GM12878 (cell line): ENCODE measurements around the gene MIA2. TPM values are rescaled to one million over a fixed set of nuclear protein-coding genes. Genes with fewer than 3 reads are reported as not detected.
A peak's percentile ranks its signal among the peaks of the same experiment; 100 is the strongest.

Experiments
- ATAC-seq: fragments of 200-7000 bp; cut with Tn5 transposase; 3 replicates; pipeline ENCODE4 v1.9.1; 2020; ENCODE audit warnings: mild to moderate bottlenecking, moderate library complexity
- BruUV-seq: library from RNA; stranded (reverse); fragments of 400-500 nt; replicated peaks from 2 replicates; lab custom pipeline; 2021; lab: Mats Ljungman, UMichigan
- CTCF ChIA-PET: fragments of 300-600 bp; sonication (Branson Sonifier 250); formaldehyde crosslinking; extraction: SDS; loops from one replicate; lab custom pipeline; 2021; ENCODE audit warnings: inconsistent platforms; lab: Yijun Ruan, JAX
- POLR2A ChIA-PET: fragments of 350-600 bp; formaldehyde crosslinking; extraction: SDS; loops from one replicate; lab custom pipeline; 2021; ENCODE audit warnings: inconsistent platforms; lab: Charles Lee
- RAD21 ChIA-PET: fragments of 300-600 bp; sonication (Branson Sonifier 250); formaldehyde crosslinking; loops from one replicate; lab custom pipeline; 2023; ENCODE audit warnings: antibody characterized with exemption; ENCODE audit not compliant: unreplicated experiment; lab: Charles Lee
- SMC1A ChIA-PET: fragments of 300-600 bp; sonication (Branson Sonifier 250); formaldehyde crosslinking; loops from one replicate; lab custom pipeline; 2023; ENCODE audit not compliant: unreplicated experiment, uncharacterized antibody; lab: Charles Lee
- DNase-seq: peaks from one replicate; pipeline ENCODE4 v3.0.0-alpha.2; 2011; ENCODE audit warnings: low read depth, low spot score
- FAIRE-seq: peaks from 3 replicates; lab custom pipeline; 2011; peaks lifted over from hg19 to GRCh38; lab: Jason Lieb, UNC
- H2AFZ ChIP-seq: 2 replicates; pipeline ENCODE4 v1.6.0; 2011; ENCODE audit warnings: low read depth, low read length, control low read depth; ENCODE audit not compliant: control insufficient read depth
- H3K27ac ChIP-seq: 2 replicates; pipeline ENCODE4 v1.5.1; 2011; ENCODE audit warnings: control low read depth; ENCODE audit not compliant: control insufficient read depth, insufficient read depth
- H3K27me3 ChIP-seq, 2 experiments: replicated peaks in 1 of 2; 2 replicates each; pipeline versions ENCODE4 v1.6.0 to v1.6.1; 2011; ENCODE audit warnings: low read length in 1 of 2; ENCODE audit not compliant: control insufficient read depth in 2 of 2, insufficient read depth in 2 of 2
- H3K36me3 ChIP-seq, 2 experiments: 2 replicates each; pipeline ENCODE4 v1.5.1; 2011; ENCODE audit warnings: low read length in 1 of 2; ENCODE audit not compliant: control insufficient read depth in 2 of 2, insufficient read depth in 2 of 2
- H3K4me1 ChIP-seq: 2 replicates; pipeline ENCODE4 v1.6.1; 2011; ENCODE audit warnings: mild to moderate bottlenecking, low read length, moderate library complexity, mixed read lengths; ENCODE audit not compliant: control insufficient read depth, insufficient read depth
- H3K4me2 ChIP-seq: 2 replicates; pipeline ENCODE4 v1.6.0; 2011; ENCODE audit warnings: control low read depth; ENCODE audit not compliant: control insufficient read depth, insufficient read depth
- H3K4me3 ChIP-seq: fragments of 200-600 bp; sonication (generic); 2 replicates; pipeline ENCODE4 v1.5.1; 2016
- H3K79me2 ChIP-seq: 2 replicates; pipeline ENCODE4 v1.6.0; 2011; ENCODE audit warnings: low read length; ENCODE audit not compliant: control insufficient read depth, insufficient read depth
- H3K9ac ChIP-seq: 2 replicates; pipeline ENCODE4 v1.8.0; 2011; ENCODE audit warnings: low read length, control low read depth, mixed read lengths; ENCODE audit not compliant: control insufficient read depth, insufficient read depth
- H3K9me3 ChIP-seq: replicated peaks from 3 replicates; pipeline ENCODE4 v1.5.1; 2011; ENCODE audit warnings: mild to moderate bottlenecking, low read length; ENCODE audit not compliant: control insufficient read depth, insufficient read depth
- H4K20me1 ChIP-seq: 2 replicates; pipeline ENCODE4 v1.6.0; 2011; ENCODE audit not compliant: control insufficient read depth, insufficient read depth
- CREM ChIP-seq: IDR thresholded peaks from 2 replicates; pipeline ENCODE4 v1.6.1; 2014; ENCODE audit warnings: antibody characterized with exemption, low read depth
- PRDM15 ChIP-seq: fragments of 450-650 bp; formaldehyde crosslinking; IDR thresholded peaks from 2 replicates; pipeline ENCODE4 v1.4.0; 2020; ENCODE audit warnings: mild to moderate bottlenecking, moderate library complexity
- TAF1 ChIP-seq: IDR thresholded peaks from 2 replicates; pipeline ENCODE4 v1.6.1; 2011; ENCODE audit warnings: mild to moderate bottlenecking, low read depth, low read length, borderline replicate concordance
- ZNF24 ChIP-seq: fragments of 450-650 bp; IDR thresholded peaks from 2 replicates; pipeline ENCODE4 v1.6.1; 2017; ENCODE audit warnings: antibody characterized with exemption, mild to moderate bottlenecking
- ZSCAN29 ChIP-seq: fragments of 450-650 bp; IDR thresholded peaks from 2 replicates; pipeline ENCODE4 v1.6.1; 2017; ENCODE audit warnings: mild to moderate bottlenecking, moderate library complexity
- WGBS: methylation state at CpG from one replicate; pipeline ENCODE4 v1.1.6; 2016; ENCODE audit warnings: low lambda C conversion rate; ENCODE audit not compliant: insufficient replicate concordance, insufficient coverage; ENCODE audit errors: missing lambda C conversion rate; 5-methylcytosine and 5-hydroxymethylcytosine counted together
- in situ Hi-C: fragments of 300-500 bp; cut with MboI; formaldehyde crosslinking; loops from 9 replicates; pipeline ENCODE4 v1.14.3; 2018; ENCODE audit warnings: mixed read lengths
- intact Hi-C: fragments of 100-400 bp; cut with micrococcal nuclease; formaldehyde crosslinking; loops from one replicate; pipeline ENCODE4 v1.14.2; 2022; ENCODE audit not compliant: unreplicated experiment
- polyA plus RNA-seq, 11 experiments: library from polyadenylated mRNA; depleted of rRNA in 4 of 11; unstranded in 6 of 11; stranded (reverse) in 5 of 11; fragments of >200 nt; fragmentation: Nextera tagmentation in 4 of 11; fragmentation: Illumina TruSeq in 1 of 11; extraction: Ambion mirVana in 4 of 11; extraction: Trizol in 1 of 11; gene quantifications; 1 replicate in 1 of 11; 2 replicates in 10 of 11; pipeline versions ENCODE4 v1.2.1 to v1.2.3, GENCODE V29; 2011 to 2016; ENCODE audit warnings: inconsistent platforms in 2 of 11, missing spikeins in 2 of 11, low read depth in 1 of 11
- total RNA-seq, 4 experiments: library from RNA; depleted of rRNA in 3 of 4; stranded (reverse); fragments of >200 nt in 3 of 4; fragmentation: Illumina TruSeq in 1 of 4; extraction: Trizol in 1 of 4; gene quantifications; 2 replicates each; pipeline versions ENCODE4 v1.2.1 to v1.2.3, GENCODE V29; 2013 to 2021

The MIA2 gene
- total and polyA plus RNA-seq, 10 of the 15 experiments (the other 5 are each of a cell fraction or from before 2014, with no cell fraction given) = 6.3 to 36.8 (median 17.1) TPM

GRCh38 chr14:39398382-39398781, 164.7 kb downstream of the MIA2 start:
- no peak for FAIRE-seq
- WGBS = 96% methylated on average over 6 of the region's 6 CpGs
- POLR2A ChIA-PET = interaction anchor here (0.7 kb wide), 1 partner anchor 205 kb away, joined by 5 read pairs; no protein-coding TSS in a partner anchor

More at GRCh38 chr14:39398382-39398781, 164.7 kb downstream of the MIA2 start:
- RAD21 ChIA-PET = interaction anchor here (0.6 to 0.7 kb wide), 2 partner anchors 14 to 167 kb away, joined by 3 read pairs; no protein-coding TSS in a partner anchor
- ATAC-seq (no peak), DNase-seq (no peak)
- in situ Hi-C loops (no loop called here), intact Hi-C loops (no loop called here)
- H3K4me1 ChIP-seq = no peaks in the 10 kb centered on the region
- H3K27ac ChIP-seq = no peak overlapping the region
- CTCF ChIA-PET = no interaction called here
- peaks cover 0 to 17% of the 10 kb centered on the region in 2 experiments for H3K36me3 ChIP-seq
- H3K27me3 ChIP-seq = no peaks in the 10 kb centered on the region
- TF ChIP-seq ZNF24 (no peak), TAF1 (no peak), PRDM15 (CRISPR knock-in tag) (no peak), CREM (no peak), ZSCAN29 (no peak)
- no peak overlapping the region for H3K9ac ChIP-seq
- TSS peak; percentile 29 for BruUV-seq
- SMC1A ChIA-PET = no interaction called here
- H2AFZ ChIP-seq = no peak overlapping the region
- H3K4me3 ChIP-seq = no peak overlapping the region
- no peak overlapping the region for H3K4me2 ChIP-seq
- no peaks in the 10 kb centered on the region; the same call in 1 of the 2 replicates for H3K79me2 ChIP-seq
- no peaks in the 10 kb centered on the region for H3K9me3 ChIP-seq
- H4K20me1 ChIP-seq = no peaks in the 10 kb centered on the region
